ENCODE data around the gene EXOSC7.

The EXOSC7 gene

DNA sequence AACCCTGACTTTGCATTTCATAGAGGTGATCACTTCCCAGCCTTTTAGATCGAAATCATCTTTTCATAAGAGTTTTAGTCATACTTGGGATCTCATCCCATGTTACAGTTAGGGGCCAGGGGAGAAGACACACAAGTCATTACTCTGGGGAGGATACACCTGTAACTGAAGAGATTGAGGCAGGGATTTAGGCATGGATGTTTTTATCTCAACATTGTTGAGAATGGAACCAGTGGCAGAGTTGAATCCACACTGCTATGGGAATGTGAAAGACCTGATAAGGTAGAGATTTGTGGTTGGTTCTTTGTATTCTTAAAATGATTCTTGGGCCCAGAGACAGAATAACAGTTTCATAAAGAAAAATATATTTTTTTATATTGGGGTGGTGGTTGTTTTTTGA lies 33.8 kb downstream of the EXOSC7 start:
- no peak overlapping the region for H3K4me3 ChIP-seq (ENCODE audit: low read depth, low read length)
- TF ChIP-seq, protein P1, sequence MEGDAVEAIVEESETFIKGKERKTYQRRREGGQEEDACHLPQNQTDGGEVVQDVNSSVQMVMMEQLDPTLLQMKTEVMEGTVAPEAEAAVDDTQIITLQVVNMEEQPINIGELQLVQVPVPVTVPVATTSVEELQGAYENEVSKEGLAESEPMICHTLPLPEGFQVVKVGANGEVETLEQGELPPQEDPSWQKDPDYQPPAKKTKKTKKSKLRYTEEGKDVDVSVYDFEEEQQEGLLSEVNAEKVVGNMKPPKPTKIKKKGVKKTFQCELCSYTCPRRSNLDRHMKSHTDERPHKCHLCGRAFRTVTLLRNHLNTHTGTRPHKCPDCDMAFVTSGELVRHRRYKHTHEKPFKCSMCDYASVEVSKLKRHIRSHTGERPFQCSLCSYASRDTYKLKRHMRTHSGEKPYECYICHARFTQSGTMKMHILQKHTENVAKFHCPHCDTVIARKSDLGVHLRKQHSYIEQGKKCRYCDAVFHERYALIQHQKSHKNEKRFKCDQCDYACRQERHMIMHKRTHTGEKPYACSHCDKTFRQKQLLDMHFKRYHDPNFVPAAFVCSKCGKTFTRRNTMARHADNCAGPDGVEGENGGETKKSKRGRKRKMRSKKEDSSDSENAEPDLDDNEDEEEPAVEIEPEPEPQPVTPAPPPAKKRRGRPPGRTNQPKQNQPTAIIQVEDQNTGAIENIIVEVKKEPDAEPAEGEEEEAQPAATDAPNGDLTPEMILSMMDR (IDR thresholded peaks at IDR 0.05; ENCODE audit: low read depth, low read length): no peak

DNA sequence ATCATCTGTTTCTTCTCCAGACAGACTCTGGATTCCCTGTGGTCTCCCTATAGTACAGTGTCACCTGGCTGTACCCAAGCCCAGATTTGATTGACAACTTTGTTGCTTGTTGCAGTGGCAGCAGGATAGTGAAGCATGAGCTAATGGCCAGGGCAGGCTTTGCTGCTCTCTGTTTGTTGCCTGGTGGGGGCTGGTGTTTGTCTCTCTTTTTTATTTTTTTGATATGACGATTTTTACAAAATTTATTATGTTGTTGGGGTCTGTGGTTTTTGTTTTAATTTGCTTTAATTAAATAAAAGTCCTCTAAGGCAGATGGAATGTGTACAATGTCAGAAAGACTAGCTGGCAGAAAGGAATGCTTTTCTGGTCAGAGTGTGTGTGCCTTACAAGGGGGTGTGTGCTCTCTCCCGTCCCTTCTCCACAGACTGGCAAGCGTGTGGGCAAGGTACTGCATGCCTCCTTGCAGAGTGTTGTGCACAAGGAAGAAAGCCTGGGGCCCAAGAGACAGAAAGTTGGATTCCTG lies 34.8 kb downstream of the EXOSC7 start:
- no peak overlapping the region; the same call in 1 of the 2 replicates for H3K4me3 ChIP-seq (ENCODE audit: low read depth, low read length)
- TF ChIP-seq, protein P1 (IDR thresholded peaks at IDR 0.05; ENCODE audit: low read depth, low read length): no peak

DNA sequence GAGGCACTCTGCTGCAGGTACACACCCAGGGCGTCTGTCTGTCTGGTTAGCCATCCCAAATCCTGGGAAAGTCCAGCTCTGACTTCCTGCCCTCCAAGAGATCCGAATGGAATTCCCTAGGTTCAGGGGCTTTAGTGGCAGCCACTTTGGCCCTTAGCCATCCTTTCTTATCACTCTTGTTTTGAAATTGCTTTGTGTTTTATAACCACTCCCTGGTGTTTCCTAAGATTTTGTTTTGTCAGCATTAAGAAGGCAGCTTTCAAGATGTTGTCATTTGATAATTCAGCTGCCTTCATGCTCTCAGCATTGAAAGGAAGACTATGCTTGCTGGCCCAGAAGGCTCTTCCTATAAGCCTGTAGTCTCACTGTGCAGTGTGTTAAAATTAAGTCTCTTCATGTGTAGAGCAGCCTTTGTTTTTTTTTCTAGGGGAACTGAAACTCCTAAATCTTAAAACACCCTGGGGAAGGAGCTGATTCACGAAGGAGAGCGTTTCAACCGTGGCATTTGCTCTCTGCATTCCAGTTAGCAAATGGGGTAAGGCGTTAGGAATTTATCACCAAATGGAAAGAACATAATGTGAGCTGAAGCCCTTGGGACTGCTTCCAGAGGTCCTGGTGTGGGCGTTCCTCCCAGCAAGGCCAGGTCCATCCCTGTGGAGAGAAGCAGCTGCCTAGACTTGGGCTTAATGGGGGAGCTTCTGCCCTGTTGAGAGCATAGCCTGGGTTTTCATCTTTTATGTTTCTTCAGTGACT lies 35.9 kb downstream of the EXOSC7 start:
- TF ChIP-seq, protein P1 (IDR thresholded peaks at IDR 0.05; ENCODE audit: low read depth, low read length): no peak
- H3K4me3 ChIP-seq (ENCODE audit: low read depth, low read length): peak overlapping the region; percentile 39

DNA sequence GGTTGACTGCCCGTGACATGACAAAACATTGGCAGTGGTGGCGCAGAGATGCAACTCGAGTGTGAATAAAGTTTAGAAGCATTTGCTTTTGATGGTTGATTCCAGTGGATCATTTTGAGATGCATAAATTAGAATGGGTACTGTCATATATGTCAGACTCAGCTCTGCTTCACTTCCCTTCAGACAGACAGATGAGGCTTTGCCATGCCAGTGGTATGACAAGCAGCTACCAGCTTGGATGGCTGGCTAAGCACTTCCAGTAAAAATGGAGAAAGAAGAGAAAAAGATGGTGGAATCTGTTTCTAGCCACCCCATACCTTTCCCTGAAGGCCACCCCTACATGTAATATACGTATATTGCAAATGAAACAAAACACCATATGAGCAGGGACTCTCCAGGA lies 36.5 kb downstream of the EXOSC7 start:
- TF ChIP-seq, protein P1 (IDR thresholded peaks at IDR 0.05; ENCODE audit: low read depth, low read length): no peak
- H3K4me3 ChIP-seq (ENCODE audit: low read depth, low read length): no peak overlapping the region

DNA sequence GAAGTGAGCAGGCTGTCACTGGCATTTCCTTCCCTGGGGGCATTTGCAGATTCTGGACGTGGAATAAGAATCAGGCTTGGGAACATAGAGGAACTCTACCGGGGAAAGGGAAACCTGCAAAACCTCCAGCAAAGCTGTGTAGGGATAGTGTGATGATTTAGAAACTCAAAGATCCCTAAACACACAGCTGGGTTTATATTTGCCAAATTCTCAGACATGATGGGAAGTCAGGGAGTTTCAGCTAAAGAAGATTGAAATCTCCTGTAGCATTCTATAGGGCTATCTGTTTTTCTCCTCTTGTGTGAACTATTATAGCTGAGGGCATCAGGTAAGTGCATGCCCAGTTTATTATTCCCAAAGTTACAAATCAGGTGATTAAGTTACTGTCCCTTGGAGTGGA lies 40.9 kb downstream of the EXOSC7 start:
- TF ChIP-seq, protein P1 (IDR thresholded peaks at IDR 0.05; ENCODE audit: low read depth, low read length): no peak
- H3K4me3 ChIP-seq (ENCODE audit: low read depth, low read length): no peak overlapping the region

DNA sequence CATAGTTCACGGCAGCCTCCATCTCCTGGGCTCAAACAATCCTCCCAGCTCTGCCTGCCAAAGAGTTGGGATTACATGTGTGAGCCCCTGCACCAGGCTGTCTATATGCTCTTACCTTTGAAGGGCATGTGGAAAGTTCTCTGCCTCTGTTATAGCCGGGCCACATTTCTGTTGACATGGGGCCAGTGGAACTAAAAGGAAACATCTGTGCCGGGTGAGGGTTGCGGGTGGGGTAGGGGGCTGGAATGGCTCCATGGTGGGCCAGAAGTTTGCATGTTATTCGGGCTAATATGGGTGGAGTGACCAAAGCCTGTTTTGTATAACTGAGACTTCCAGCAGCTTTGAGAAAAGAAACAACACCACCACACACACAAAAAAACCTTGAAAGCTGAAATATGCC lies 41.8 kb downstream of the EXOSC7 start:
- no peak overlapping the region for H3K4me3 ChIP-seq (ENCODE audit: low read depth, low read length)
- TF ChIP-seq, protein P1 (IDR thresholded peaks at IDR 0.05; ENCODE audit: low read depth, low read length): no peak

DNA sequence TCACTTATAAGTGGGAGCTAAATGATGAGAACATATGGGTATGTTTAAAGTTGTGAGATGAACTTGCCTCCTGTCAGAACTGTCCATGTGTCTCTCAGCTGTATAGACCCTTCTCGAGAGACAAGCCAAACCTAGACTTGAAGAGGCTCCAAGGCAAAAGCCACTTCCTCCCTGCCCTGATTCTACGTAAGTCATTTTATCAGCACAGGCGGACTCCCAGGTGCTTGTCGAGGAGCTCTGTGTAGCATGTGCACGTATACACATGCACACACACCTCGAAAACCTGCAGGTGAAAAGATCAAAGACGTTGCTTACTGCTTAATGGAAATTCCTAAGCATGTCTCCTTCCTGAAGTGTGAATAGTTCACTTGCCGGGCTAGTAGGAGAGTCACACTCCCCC lies 44.5 kb downstream of the EXOSC7 start:
- H3K4me3 ChIP-seq (ENCODE audit: low read depth, low read length): no peak overlapping the region
- TF ChIP-seq, protein P1 (IDR thresholded peaks at IDR 0.05; ENCODE audit: low read depth, low read length): no peak

All from WI38 (cell line).